HG02938 (cell line): ENCODE results near the gene ACTL7A.
"Not testable (repeated sequence)": the region's sequence is repeated elsewhere in the genome, so short reads cannot be mapped to it uniquely, and the experiment has no call there.

Experiments
- ATAC-seq: cut with Tn5 transposase; IDR thresholded peaks from one replicate; pipeline ENCODE4 v1.9.1; 2021; ENCODE audit warnings: mild to moderate bottlenecking, moderate library complexity; ENCODE audit not compliant: unreplicated experiment

Gene ACTL7A

DNA sequence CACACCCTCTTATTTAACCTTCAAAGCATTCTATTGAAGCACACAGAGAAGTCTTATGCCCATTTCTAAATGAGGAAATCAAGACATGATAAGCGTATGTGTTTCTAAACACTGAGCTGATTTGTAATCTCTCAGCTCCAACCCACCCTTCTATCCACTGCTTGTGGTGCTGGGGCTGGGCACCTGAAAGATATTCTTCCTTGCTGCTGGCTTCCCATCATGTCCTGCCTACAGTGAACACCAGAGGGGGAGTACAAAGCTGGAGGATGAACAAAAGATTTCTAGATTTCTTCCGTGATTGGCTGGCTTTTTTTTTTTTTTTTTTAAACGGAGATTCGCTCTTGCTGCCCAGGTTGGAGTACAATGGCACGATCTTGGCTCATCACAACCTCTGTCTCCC is 14.4 kb downstream of the ACTL7A start:
- ATAC-seq = no peak

DNA sequence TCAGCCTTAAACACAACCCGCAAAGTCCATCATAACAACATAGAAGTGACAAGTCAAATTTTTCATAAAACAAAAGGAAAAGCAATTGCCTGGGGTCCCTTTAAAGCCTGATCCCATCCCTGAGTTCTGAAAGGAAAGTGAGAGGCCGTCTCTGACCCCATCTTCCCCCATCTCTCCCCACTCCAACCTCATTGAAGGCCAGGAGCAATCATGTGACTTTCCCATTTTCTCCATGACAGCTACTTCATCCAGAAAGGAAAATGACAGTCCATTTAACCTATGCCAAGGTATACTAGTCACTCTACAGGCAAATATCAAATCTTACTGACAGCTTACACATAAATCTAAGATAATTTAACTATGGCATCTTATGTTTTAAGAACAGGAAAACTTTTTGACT is 15.5 kb downstream of the ACTL7A start:
- no peak for ATAC-seq

DNA sequence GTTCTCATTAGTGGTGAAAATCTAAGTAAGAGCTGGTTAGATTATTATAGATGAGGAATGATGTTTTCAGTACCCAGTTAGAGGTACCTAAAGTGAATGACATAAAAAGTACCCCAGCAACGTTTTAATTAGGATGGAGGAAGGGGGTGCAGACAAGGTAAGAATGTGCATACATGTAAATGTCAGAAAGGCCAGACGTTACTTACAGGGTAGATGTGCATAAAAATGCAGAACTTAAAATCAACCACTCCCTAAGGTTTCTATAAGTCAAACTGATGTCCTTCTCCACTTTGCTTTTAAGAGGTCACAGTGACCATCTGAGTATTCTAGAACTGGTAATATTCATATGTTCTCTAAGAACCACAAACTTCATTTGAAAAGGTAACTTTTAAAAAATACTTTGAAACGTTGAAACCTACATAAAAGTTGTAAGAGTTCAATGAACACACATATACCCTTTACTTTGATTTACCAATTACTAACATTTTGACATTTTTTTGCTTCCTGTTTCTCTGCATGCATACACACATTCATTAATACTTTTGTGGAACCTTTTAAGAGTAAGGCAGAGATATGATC is 18.8 kb downstream of the ACTL7A start:
- ATAC-seq = no peak

DNA sequence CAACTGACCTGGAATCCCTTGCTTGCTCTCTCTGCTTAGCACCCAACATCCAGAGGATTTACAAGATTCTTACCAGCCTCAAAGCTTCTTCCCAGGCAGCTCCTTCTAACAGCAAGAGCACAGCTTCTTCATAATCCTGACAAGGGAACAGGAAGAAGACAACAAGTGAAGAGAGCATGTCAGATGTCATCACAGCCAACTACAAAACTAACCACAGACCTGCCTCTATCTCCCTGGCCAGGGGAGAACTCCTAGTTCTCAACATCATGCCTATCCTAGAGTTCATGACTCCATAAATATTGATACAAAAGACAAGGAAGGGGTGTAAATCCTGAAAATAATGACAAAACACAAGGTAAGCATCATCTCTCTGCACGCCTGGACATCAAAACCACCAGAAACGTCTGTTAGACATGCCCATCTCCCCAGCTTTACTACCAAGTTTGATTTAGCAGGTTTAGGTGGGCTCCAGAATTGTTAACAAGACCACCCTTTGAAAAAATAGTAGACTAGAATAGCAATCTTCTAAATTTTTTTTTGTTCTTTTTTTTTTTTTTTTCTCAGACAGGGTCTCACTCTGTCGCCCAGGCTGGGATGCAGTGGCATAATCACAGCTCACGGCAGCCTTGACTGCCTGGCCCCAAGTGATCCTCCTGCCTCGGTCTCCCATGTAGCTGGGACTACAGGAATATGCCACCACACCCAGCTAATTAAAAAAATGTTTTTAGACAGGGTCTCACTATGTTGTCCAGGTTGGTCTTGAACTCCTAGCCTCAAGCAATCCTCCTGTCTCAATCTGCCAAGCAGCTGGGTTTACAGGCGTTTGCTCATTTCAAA is 20.2 kb downstream of the ACTL7A start:
- ATAC-seq = no peak

DNA sequence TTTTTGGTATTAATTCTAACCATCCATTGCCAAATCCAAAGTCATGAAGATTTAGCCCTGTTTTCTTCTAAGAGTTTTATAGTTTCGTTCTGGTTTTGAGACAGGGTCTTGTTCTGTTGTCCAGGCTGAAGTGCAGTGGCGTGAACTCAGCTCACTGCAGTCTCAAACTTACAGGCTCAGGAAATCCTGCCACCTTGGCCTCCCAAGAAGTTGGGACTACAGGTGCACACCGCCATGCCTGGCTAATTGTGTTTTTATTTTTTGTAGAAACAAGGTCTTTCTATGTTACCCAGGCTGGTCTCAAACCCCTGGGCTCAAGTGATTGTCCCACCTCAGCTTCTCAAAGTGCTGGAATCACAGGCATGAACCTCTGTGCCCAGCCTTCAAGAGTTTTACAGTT is 21.0 kb downstream of the ACTL7A start:
- ATAC-seq = no peak

DNA sequence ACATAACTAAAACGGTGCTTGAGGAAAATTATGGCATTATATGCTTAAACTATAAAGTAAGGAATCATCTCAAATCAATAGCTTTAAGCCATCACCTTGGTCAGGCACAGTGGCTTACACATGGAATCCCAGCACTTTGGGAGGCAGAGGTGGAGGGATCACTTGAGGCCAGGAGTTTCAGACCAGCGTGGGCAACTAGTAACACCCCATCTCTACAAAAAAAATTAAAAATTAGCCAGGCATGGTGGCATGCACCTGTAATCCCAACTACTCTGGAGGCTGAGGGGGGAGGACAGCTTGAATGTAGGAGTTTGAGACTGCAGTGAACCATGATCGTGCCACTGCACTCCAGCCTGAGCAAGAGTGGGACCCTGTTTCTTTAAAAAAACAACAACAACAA is 22.6 kb downstream of the ACTL7A start:
- ATAC-seq = no peak

DNA sequence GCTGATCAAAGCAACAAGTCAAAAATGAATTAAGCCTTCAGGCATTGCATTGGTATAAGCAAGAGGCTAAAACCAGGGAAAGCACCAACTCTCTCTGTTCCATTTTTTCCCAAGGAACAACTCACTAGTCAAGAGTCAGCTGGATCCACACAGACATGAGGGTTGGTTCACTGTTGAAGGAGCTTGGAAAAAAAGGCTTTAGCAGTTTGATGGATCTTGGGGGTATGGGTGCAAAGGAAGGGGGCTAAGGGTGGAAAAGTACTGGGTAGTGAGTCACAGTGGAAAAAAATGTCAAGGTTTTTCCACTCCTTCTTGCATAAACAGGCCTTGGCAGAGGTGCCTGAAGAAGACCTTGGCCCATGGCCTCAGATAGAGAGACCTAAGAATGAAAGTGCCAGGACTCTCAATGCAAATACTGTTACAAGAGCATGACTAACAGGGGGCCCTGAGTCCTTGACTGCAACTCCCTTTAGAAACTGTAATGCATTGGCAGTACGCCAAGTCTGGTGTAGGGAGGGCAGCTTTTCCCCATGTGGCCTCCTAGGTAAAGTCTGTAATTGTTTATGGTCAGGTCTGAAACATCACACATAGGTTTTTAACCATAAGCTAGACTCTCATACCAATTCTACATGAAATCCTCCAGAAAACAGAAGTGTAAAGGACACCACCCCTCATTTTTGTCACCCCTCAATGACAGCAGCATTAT is 23.7 kb downstream of the ACTL7A start:
- peak; percentile 99 for ATAC-seq

DNA sequence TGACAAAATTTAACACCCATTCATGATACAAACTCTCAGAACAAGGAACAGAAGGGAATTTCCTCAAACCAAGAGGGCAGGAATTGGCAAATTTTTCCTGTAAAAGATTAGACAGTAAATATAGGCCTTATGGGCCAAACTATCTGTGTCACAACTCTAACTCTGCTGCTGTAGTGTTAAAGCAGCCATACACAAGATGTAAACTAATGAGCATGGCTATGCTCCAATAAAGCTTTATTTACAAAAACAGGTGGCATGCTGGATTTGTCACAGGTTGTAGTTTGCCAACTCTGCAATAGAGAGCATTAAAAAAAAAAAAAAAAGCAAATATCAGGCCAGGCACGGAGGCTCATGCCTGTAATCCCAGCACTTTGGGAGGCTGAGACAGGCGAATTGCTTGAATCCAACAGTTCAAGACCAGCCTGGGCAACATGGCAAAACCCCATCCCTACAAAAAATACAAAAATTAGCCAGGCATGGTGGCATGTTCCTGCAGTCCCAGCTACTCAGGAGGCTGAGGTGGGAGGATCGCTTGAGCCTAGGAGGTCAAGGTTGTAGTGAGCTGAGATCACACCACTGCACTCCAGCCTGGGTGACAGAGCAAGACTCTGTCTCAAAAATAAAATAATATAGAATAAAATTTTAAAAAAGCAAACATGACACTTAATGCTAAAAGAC is 24.7 kb downstream of the ACTL7A start:
- not testable (repeated sequence) for ATAC-seq

DNA sequence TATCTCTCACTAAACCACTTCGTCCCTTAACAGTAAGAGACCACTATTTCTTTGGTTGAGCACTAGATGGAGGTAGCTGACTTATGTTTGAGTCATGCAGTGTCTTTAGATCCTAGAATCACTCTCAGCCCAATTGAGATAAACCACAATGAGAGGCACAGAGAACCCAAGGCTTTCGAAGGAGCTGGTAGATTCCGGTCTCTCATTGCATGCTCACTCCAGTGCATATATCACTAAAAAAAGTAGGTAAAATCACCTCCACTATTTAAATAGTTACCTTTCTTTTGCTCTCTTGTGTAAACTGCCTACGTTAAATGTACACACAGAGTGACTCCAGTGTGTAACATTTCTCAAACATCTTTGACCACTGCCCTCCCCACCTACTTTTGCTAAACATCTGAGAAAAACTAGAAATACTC is 27.6 kb downstream of the ACTL7A start:
- ATAC-seq = no peak

DNA sequence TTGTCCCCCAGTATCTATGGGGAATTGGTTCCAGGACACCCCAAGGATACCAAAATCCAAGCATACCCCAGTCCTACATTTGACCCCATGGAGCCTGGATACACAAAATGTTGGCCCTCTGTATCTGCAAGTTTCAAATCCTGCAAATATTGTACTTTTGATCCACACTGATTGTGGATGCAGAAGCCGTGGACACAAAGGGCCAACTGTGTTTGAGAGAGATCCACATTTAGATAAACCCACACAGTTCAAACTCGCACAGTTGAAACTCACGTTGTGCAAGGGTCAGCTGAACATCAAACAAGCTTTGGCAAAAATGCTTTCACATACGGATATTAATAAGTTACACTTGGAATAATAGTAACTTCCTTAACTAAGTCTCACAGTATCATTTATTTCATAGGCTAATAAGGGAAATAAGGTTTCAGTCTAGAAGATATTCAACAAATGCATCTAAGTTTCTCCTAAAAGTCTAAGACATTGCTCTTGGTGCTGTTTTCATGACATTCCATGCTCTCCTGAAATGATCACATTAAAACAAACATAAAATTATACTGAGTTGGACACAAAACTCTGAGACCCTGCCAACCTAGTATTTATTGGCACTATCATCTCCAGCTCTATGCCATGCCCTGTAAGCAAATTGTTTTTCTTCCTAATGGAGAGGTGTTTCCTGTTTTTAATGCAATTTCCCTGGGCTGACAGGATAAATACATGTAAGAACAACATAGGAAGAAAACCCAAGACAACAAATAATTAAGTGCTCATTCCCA is 32.3 kb downstream of the ACTL7A start:
- no peak for ATAC-seq

DNA sequence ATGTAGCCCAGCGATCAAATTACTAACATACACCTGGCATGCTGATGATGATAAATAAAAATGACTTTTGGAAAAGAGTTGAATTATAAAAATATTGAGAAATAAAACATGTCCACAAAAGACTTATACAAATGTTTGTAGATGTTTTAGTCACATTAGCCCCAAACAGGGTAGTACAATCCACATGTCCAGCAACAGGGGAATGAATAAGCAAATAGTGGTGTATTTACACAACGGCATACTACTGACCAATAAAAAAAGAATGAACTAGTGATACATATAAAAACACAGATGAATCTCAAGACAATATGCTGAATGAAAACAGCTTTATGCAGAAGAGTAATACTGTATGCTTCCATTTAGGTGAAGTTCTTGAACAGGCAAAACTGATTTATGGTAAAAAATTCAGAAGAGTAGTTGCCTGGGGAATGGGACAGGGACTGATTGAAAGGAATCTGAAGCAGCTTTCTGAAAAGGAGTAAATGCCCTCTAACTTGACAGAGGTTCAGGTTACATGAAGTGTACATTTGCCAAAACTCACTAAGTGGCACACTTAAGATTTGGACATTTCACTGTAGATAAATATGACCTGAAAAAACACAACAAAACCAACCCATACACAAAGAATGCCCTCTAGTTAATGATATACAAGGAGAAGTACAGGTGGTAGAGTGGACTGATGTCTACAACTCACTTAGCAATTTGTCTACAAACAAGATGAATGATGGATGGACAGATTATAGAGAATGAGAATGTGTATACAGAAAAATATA is 35.4 kb downstream of the ACTL7A start:
- ATAC-seq = no peak

DNA sequence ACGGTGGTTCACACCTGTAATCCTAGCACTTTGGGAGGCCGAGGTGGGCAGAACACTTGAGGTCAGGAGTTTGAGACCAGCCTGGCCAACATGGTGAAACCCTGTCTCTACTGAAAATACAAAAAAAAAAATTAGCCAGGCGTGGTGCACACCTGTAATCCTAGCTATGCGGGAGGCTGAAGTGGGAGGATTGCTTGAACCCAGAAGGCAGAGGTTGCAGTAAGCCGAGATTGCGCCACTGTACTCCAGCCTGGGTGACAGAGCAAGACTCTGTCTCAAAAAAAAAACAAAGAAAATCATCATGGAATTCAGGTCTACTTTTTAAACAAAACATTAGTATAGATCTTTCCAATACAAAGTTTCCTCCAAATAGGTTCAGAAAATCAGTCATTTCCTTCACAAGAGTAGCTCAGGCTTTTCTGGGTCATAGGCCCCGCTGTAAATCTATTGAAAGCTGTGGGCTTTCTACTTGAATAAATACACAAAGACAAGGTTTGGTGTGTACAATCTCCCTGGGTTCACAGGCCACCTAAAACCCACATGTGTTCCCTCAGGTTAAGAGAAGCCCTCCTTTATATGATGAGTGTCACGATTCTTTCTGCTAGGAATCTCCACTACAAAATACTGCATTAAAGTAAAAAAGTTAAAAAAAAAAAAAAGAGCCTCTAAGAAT is 37.1 kb downstream of the ACTL7A start:
- not testable (repeated sequence) for ATAC-seq

DNA sequence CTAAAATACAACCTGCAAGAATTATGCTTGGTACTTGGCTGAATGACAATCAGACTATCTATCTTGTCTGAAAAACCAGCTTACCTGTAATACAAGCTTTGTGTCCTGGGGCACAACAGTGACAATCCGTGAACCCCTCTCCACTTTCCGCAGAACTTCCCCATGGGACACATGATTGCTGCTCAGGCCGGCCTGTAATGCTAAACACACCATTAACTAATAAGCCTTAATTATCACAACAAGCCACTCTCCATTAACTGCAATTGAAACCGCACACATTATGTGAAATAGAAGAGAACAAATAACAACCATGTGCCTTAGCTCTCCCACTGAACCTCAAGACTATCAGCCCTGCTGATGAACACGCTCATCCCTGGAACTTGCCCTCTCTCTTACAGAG is 38.1 kb downstream of the ACTL7A start:
- no peak for ATAC-seq

DNA sequence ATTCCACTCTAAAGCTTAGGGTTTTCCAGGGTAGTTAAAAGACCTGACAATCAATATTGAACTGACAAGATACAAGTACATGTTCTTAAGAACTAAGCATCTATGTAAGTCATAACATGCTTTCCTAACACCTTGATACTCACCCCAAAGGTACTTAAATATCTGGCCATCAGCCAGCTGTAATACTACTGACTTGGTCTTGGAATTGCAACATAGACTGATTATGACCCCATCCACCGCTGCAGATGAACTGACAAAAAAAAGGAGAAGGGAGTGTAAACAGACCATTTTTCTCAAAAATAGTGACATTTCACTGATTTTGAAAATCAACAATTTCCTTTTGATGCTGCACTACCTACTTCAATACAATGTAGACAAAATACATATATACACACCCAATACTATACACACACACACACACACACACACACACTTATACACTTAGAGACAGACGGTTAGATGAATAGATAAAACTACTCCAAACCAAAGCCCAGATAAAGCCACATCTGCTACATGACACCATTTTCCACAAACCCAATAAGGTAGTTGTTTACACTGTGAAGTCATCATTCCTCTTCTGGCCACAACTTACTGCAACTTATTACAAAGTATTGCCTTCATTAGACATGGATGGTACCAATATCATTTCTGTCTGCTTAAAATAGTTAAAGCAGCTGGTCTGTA is 41.5 kb downstream of the ACTL7A start:
- ATAC-seq = no peak

DNA sequence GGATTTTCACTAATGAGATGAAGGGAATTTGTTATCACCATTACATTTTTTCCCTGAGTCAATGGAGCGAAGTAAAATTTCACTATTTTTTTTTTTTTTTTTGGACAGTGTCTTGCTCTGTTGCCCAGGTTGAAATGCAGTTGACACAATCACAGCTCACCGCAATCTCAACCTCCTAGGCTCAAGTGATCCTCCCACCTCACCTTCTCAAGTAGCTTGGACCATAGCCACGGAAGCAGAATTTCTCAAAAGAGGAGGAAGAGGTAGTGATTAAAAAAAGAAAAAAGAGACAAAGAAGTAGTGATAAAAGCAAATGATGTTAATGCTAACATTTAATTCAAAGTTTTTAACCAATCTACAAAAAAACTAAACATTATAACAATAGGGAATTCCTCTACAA is 42.1 kb downstream of the ACTL7A start:
- ATAC-seq = no peak

DNA sequence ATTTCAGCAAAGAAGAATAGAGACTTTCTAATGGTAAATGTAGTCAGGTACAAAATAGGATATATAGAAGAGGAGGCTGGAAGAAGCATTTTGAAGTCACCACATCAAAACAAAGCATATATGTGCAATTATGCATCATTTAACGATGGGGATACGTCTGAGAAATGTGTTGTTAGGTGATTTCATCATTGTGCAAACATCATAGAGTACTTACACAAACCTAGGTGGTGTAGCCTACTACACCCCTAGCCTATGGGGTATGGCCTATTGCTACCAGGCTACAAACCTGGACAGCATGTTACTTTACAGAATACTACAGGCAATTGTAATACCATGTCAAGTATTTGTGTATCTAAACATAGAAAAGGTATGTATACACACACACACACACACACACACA is 43.4 kb downstream of the ACTL7A start:
- ATAC-seq = no peak

DNA sequence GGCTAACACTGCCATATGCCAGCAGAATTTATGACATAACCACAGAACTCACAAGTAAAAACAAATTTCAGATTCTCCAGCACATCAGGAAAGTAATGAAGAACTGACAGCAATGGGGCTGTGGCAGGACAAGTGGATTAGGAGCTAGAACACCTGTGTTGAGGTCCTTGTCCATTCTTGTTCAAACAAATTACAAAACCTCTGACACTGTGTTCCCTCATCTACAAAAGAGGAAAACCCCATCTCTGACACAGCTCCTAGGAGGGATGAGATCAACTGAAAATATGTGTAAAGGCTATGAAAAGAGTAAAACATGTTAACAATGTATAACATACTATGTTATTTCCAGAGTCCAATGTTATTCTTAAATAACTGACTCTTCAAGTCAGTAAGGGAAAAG is 48.3 kb downstream of the ACTL7A start:
- ATAC-seq = no peak

DNA sequence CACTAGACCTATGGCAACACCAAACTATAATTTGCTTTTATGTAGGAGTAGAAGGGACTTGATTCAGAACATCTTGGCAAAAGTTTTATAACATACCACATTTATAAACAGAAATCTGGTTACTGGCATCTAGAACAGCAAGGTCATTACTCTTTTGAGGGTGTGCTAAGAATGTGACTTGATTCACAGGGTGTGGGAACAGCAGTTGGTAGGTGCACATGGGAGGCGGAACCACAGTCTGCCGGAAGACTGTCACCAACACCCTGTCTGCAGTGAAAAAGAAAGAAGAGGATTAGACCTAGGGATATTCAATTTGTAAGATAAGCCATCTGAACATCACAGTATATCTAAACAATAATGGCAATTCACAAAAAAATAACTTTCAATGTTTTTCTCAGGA is 48.8 kb downstream of the ACTL7A start:
- ATAC-seq = no peak

DNA sequence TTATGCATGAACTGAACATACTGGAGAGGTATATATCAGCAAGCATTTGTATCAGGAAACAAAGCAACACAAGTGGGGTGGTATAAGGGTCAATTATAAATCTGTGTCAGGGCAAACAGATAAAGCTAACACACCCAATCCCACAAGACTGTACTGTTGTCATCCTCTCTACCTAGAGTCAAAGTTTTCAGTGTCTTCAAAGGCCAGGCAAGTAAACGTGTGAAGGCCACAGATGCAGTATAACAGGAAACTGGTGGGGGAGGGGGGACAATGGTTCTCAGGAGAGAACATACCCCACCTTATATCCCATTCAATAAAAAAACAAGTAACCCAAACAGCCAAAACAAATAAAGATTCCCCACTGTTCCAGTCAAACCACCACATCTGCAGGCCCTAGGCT is 49.8 kb downstream of the ACTL7A start:
- ATAC-seq = no peak
